ENCODE measurements around the gene PTGIR. TPM values are rescaled to one million over a fixed set of nuclear protein-coding genes. Genes with fewer than 3 reads are reported as not detected.

Gene PTGIR
- total RNA-seq, 1 experiment from 2014 or later = 0.24 TPM

GRCh38 chr19:46585539-46585938 is 39.4 kb downstream of the PTGIR start:
- peaks cover 8% of the 10 kb centered on the region for H3K9me3 Mint-ChIP-seq
- no peak for ATAC-seq
- DNase-seq (ENCODE audit: low spot score) = no peak
- no peak overlapping the region for H3K27ac Mint-ChIP-seq
- no peaks in the 10 kb centered on the region for H3K36me3 Mint-ChIP-seq
- TF ChIP-seq, protein P1, sequence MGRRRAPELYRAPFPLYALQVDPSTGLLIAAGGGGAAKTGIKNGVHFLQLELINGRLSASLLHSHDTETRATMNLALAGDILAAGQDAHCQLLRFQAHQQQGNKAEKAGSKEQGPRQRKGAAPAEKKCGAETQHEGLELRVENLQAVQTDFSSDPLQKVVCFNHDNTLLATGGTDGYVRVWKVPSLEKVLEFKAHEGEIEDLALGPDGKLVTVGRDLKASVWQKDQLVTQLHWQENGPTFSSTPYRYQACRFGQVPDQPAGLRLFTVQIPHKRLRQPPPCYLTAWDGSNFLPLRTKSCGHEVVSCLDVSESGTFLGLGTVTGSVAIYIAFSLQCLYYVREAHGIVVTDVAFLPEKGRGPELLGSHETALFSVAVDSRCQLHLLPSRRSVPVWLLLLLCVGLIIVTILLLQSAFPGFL (CRISPR knock-in tag; IDR thresholded peaks at IDR 0.05; ENCODE audit: borderline replicate concordance) = no peak
- TF ChIP-seq, protein P2, sequence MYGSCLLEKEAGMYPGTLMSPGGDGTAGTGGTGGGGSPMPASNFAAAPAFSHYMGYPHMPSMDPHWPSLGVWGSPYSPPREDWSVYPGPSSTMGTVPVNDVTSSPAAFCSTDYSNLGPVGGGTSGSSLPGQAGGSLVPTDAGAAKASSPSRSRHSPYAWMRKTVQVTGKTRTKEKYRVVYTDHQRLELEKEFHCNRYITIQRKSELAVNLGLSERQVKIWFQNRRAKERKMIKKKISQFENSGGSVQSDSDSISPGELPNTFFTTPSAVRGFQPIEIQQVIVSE (CRISPR knock-in tag; IDR thresholded peaks at IDR 0.05; ENCODE audit: borderline replicate concordance) = no peak
- POLR2A ChIA-PET = no interaction called here
- no peaks in the 10 kb centered on the region; the same call in 1 of the 2 replicates for H3K27me3 Mint-ChIP-seq (ENCODE audit: low read depth)
- no peaks in the 10 kb centered on the region for H3K4me1 Mint-ChIP-seq
- no peak overlapping the region for H3K4me3 Mint-ChIP-seq
- CTCF ChIA-PET = no interaction called here

DNA sequence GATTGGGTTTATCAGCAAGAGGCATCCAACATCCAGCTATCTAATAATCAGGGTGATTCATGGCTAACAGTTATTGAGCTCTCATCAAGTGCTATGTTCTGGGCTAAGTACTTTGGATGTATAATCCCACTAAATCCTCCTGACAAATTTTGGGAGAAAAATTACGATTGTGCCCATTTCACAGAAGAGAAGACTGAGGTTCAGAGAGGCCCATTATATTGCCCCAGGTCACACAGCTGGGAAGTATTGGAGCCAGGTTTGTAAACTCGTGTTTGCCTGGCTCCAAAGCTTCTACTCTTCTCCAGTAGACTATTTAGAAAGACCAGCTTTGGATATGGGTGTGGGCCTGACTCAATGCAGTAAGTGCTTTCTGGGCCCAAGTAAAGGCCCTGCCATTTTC is 44.6 kb downstream of the PTGIR start:
- no peak for DNase-seq (ENCODE audit: low spot score)
- H3K9me3 Mint-ChIP-seq = no peaks in the 10 kb centered on the region
- peaks cover 2% of the 10 kb centered on the region for H3K27me3 Mint-ChIP-seq (ENCODE audit: low read depth)
- no peak overlapping the region for H3K4me3 Mint-ChIP-seq
- TF ChIP-seq ESRRA (CRISPR knock-in tag; IDR thresholded peaks at IDR 0.05; ENCODE audit: borderline replicate concordance) (no peak), ETV6 (CRISPR knock-in tag; IDR thresholded peaks at IDR 0.05) (no peak), NFE2L1 (CRISPR knock-in tag; IDR thresholded peaks at IDR 0.05) (no peak)
- TF ChIP-seq, protein P3, sequence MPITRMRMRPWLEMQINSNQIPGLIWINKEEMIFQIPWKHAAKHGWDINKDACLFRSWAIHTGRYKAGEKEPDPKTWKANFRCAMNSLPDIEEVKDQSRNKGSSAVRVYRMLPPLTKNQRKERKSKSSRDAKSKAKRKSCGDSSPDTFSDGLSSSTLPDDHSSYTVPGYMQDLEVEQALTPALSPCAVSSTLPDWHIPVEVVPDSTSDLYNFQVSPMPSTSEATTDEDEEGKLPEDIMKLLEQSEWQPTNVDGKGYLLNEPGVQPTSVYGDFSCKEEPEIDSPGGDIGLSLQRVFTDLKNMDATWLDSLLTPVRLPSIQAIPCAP (CRISPR knock-in tag; IDR thresholded peaks at IDR 0.05) = no peak
- CTCF ChIA-PET = interaction anchor here (1.0 to 1.3 kb wide), 3 partner anchors 9 to 81 kb away, joined by 3 to 4 read pairs (median 4); no protein-coding TSS in a partner anchor
- no peak for ATAC-seq
- POLR2A ChIA-PET = no interaction called here
- no peak overlapping the region for H3K27ac Mint-ChIP-seq
- no peaks in the 10 kb centered on the region for H3K36me3 Mint-ChIP-seq
- no peaks in the 10 kb centered on the region for H3K4me1 Mint-ChIP-seq

- 0 out of 2 replicates have a peak, but pooled peaks have one; percentile 36 for ATAC-seq
- TF ChIP-seq SMAD3 (CRISPR knock-in tag; IDR thresholded peaks at IDR 0.05; ENCODE audit: borderline replicate concordance) (no peak), IRF2 (CRISPR knock-in tag; IDR thresholded peaks at IDR 0.05; ENCODE audit: borderline replicate concordance, low read depth) (no peak), ATF1 (CRISPR knock-in tag; IDR thresholded peaks at IDR 0.05) (no peak)
- TF ChIP-seq, protein P4, sequence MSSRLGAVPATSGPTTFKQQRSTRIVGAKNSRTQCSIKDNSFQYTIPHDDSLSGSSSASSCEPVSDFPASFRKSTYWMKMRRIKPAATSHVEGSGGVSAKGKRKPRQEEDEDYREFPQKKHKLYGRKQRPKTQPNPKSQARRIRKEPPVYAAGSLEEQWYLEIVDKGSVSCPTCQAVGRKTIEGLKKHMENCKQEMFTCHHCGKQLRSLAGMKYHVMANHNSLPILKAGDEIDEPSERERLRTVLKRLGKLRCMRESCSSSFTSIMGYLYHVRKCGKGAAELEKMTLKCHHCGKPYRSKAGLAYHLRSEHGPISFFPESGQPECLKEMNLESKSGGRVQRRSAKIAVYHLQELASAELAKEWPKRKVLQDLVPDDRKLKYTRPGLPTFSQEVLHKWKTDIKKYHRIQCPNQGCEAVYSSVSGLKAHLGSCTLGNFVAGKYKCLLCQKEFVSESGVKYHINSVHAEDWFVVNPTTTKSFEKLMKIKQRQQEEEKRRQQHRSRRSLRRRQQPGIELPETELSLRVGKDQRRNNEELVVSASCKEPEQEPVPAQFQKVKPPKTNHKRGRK (CRISPR knock-in tag; IDR thresholded peaks at IDR 0.05; ENCODE audit: borderline replicate concordance) = no peak
- TF ChIP-seq, protein P5, sequence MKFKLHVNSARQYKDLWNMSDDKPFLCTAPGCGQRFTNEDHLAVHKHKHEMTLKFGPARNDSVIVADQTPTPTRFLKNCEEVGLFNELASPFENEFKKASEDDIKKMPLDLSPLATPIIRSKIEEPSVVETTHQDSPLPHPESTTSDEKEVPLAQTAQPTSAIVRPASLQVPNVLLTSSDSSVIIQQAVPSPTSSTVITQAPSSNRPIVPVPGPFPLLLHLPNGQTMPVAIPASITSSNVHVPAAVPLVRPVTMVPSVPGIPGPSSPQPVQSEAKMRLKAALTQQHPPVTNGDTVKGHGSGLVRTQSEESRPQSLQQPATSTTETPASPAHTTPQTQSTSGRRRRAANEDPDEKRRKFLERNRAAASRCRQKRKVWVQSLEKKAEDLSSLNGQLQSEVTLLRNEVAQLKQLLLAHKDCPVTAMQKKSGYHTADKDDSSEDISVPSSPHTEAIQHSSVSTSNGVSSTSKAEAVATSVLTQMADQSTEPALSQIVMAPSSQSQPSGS (CRISPR knock-in tag; IDR thresholded peaks at IDR 0.05; ENCODE audit: borderline replicate concordance, low read depth) = no peak
- TF ChIP-seq, protein P6, sequence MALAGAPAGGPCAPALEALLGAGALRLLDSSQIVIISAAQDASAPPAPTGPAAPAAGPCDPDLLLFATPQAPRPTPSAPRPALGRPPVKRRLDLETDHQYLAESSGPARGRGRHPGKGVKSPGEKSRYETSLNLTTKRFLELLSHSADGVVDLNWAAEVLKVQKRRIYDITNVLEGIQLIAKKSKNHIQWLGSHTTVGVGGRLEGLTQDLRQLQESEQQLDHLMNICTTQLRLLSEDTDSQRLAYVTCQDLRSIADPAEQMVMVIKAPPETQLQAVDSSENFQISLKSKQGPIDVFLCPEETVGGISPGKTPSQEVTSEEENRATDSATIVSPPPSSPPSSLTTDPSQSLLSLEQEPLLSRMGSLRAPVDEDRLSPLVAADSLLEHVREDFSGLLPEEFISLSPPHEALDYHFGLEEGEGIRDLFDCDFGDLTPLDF (CRISPR knock-in tag; IDR thresholded peaks at IDR 0.05) = no peak
- TF ChIP-seq, protein P7, sequence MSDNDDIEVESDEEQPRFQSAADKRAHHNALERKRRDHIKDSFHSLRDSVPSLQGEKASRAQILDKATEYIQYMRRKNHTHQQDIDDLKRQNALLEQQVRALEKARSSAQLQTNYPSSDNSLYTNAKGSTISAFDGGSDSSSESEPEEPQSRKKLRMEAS (CRISPR knock-in tag; IDR thresholded peaks at IDR 0.05) = no peak
- no peak for DNase-seq (ENCODE audit: low spot score)
- Mint-ChIP-seq H3K4me3 (no peak overlapping the region), H3K27me3 (ENCODE audit: low read depth) (peaks cover 2% of the 10 kb centered on the region), H3K9me3 (no peaks in the 10 kb centered on the region), H3K4me1 (peaks cover 3% of the 10 kb centered on the region; the same call in 1 of the 2 replicates), H3K27ac (no peak overlapping the region), H3K36me3 (no peaks in the 10 kb centered on the region)
- ChIA-PET CTCF (interaction anchor here (0.6 to 1.6 kb wide), 6 partner anchors 8 to 174 kb away, joined by 3 to 6 read pairs (median 4); no protein-coding TSS in a partner anchor), POLR2A (no interaction called here)
These were observed 45.5 kb downstream of the PTGIR start for GRCh38 chr19:46579361-46579879.
